ENCODE results near the gene OSBPL2.

The OSBPL2 gene

DNA sequence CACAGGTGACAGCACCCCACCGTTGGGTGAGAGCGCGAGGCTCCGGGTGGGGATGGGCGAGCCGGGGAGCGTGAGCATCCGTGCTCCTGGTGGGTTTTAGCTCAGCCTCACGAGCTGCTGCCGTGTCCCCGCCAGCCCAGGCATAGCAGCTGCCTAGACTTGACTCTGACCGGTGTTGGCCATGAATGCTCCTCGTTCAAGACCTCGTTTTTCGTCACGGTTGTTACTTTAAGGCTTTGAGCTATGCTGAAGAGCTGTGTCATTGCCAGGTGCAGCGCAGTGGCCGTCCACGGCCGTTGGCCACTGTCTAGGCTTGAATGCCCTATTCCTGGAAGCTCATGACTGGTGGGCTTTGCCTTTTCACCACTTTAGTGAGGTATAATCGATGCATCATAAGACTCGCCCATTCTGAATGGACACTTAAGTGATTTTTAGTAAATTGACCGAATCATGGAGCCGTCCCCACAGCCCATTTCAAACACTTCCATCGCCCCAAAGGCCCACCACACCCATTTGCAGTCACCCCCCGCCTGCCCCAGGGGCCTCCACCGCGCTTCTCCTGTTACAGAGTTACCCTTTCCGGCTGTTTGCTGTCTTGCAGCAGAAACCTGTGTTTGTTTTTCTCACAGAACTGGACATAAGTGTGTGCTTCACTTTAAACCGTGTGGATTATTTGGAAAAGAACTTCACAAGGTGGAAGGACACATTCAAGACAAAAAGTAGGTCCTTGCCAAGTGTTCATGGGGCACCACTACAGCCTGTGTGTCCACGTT lies 43.0 kb downstream of the OSBPL2 start:
- no peak for TF ChIP-seq JUND (IDR thresholded peaks at IDR 0.05; ENCODE audit: low read depth)
- DNase-seq (ENCODE audit: low read depth in 1 of 2, low spot score in 1 of 2), result no peak
- in situ Hi-C loops (cut with HindIII; ENCODE audit: low pct_unique_long_range_greater_than_20kb, low sequenced_read_pairs), result no loop called here

DNA sequence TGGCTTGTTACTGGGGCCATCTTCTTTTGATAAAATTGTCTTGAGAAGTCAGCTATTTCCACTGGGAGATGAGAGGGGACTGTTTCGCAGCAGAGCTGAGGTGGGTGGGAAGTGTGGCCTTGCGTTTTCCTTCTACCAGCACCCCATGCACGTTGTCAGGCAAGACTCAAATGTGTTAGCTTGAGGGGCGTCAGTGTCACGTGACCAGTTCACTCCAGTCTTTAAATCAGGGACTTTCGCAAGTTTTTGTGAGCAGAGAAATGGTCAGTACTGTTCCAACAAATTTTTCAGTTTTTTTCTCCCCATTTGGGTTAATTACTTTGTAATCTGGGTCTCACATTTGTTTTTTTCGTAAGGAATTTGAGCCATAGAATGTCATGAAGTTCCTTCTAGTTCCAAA lies 43.8 kb downstream of the OSBPL2 start:
- in situ Hi-C loops (cut with HindIII; ENCODE audit: low pct_unique_long_range_greater_than_20kb, low sequenced_read_pairs), result no loop called here
- no peak for DNase-seq (ENCODE audit: low read depth in 1 of 2, low spot score in 1 of 2)
- no peak for TF ChIP-seq JUND (IDR thresholded peaks at IDR 0.05; ENCODE audit: low read depth)

DNA sequence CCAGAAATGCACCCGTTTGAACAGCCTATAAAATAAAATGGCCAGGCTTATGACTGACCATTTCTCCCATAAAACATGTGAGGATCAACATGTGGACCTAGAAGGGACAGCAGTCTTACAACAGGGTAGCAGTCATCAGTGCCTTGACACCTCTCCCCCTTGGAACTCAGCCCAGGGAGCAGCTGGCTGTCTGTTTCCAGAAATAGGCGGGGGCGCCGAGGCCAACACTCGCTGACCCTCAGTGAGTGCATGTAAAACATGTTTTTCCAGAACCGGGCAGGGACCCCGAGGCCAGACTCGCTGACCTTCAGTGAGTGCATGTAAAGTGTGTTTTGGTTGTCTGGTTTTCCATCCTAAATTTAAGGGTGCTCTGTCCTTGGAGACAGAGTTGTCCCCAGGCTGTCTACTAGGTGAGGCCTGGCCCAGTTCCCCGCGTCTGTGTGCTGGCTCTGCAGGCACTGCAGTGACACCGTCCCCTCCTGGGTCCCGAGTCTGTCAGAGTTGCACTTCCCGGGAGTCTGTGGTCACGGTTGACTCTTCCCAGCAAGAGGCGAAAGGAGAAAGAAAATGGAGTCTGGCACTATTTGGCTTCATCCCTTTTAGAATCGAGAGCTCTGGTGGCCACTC lies 44.7 kb downstream of the OSBPL2 start:
- DNase-seq (ENCODE audit: low read depth in 1 of 2, low spot score in 1 of 2), result no peak
- in situ Hi-C loops (cut with HindIII; ENCODE audit: low pct_unique_long_range_greater_than_20kb, low sequenced_read_pairs), result no loop called here
- no peak for TF ChIP-seq JUND (IDR thresholded peaks at IDR 0.05; ENCODE audit: low read depth)

DNA sequence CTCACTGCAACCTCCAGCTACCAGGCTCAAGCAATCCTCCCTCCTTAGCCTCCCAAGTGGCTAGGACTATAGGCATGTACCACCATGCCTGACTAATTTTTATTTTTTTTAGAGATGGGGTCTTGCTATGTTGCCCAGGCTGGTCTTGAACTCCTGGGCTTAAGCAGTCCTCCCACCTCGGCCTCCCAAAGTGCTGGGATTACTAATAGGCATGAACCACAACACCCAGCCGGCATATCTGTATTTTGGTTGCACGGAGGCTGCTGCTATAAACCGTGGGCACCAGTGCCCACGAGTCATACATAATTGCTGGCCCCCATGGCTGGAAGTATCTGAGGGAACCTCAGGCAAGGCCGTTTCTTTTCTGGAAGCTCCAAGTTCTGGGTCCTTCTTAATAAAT lies 46.1 kb downstream of the OSBPL2 start:
- in situ Hi-C loops (cut with HindIII; ENCODE audit: low pct_unique_long_range_greater_than_20kb, low sequenced_read_pairs), result no loop called here
- no peak for TF ChIP-seq JUND (IDR thresholded peaks at IDR 0.05; ENCODE audit: low read depth)

DNA sequence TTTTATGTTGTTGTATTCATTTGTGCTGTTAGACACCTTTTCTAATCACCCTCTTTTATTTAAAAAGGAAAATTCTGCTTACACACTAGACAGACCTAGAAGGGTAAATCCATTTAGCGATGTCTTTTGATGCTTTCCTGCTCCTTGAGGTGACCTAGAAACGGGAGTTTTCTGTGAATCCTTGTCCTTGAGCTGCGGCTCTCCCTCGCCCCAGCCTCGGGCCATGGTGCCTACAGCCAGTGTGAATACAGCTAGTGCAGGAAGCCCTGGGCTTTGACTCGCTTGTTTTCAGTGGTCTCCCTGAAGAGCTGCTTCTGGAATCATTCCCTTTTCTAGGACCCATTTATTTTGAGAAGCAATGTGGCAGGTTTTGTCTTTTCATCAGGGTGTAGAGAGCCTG lies 46.8 kb downstream of the OSBPL2 start:
- TF ChIP-seq JUND (IDR thresholded peaks at IDR 0.05; ENCODE audit: low read depth), result no peak
- no peak for DNase-seq (ENCODE audit: low read depth in 1 of 2, low spot score in 1 of 2)
- in situ Hi-C loops (cut with HindIII; ENCODE audit: low pct_unique_long_range_greater_than_20kb, low sequenced_read_pairs), result no loop called here

More for the DNA sequence above, 46.1 kb downstream of the OSBPL2 start:
- DNase-seq (ENCODE audit: low read depth in 1 of 2, low spot score in 1 of 2), result no peak

- no peak for DNase-seq (ENCODE audit: low read depth in 1 of 2, low spot score in 1 of 2)
- in situ Hi-C loops (cut with HindIII; ENCODE audit: low pct_unique_long_range_greater_than_20kb, low sequenced_read_pairs), result no loop called here
- no peak for TF ChIP-seq JUND (IDR thresholded peaks at IDR 0.05; ENCODE audit: low read depth)
Measured at GRCh38 chr20:62285722-62286121, 47.4 kb downstream of the OSBPL2 start.

DNA sequence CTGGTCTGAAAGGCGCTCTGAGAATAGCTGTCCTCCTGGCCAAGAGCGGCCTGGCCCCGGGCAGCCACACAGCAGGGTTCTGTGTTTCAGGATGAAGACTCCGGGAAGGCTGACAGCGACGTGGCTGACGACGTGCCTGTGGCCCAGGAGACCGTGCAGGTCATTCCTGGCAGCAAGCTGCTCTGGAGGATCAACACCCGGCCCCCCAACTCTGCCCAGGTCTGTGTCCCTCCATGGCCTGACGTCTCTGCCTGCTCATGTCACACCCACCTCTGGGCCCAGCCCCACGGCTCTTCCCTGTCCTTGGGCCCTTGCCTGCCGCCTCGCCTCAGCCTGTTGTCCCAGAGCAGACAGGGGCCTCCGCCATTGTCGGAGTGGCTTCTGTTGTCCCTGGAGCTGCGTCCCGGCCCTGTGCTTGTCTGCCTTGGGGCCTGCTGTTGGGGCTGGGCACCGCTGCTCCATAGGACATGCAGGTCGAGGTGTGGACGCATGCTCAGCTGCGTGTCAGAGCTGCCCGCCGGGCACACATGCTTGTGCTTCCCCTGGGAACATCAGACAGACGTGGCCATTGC lies 48.3 kb downstream of the OSBPL2 start:
- in situ Hi-C loops (cut with HindIII; ENCODE audit: low pct_unique_long_range_greater_than_20kb, low sequenced_read_pairs), result no loop called here
- no peak for DNase-seq (ENCODE audit: low read depth in 1 of 2, low spot score in 1 of 2)

GRCh38 chr20:62287129-62287528 lies 48.8 kb downstream of the OSBPL2 start:
- in situ Hi-C loops (cut with HindIII; ENCODE audit: low pct_unique_long_range_greater_than_20kb, low sequenced_read_pairs), result no loop called here
- no peak for TF ChIP-seq JUND (IDR thresholded peaks at IDR 0.05; ENCODE audit: low read depth)
- no peak for DNase-seq (ENCODE audit: low read depth in 1 of 2, low spot score in 1 of 2)

More for the DNA sequence above, 48.3 kb downstream of the OSBPL2 start:
- TF ChIP-seq JUND (IDR thresholded peaks at IDR 0.05; ENCODE audit: low read depth), result no peak

- no peak for TF ChIP-seq JUND (IDR thresholded peaks at IDR 0.05; ENCODE audit: low read depth)
- no peak for DNase-seq (ENCODE audit: low read depth in 1 of 2, low spot score in 1 of 2)
- in situ Hi-C loops (cut with HindIII; ENCODE audit: low pct_unique_long_range_greater_than_20kb, low sequenced_read_pairs), result no loop called here
Measured at GRCh38 chr20:62287759-62288534, 49.6 kb downstream of the OSBPL2 start.

- in situ Hi-C loops (cut with HindIII; ENCODE audit: low pct_unique_long_range_greater_than_20kb, low sequenced_read_pairs), result no loop called here
- no peak for TF ChIP-seq JUND (IDR thresholded peaks at IDR 0.05; ENCODE audit: low read depth)
- DNase-seq (ENCODE audit: low read depth in 1 of 2, low spot score in 1 of 2), result no peak
Measured at GRCh38 chr20:62288535-62289105, 50.3 kb downstream of the OSBPL2 start.

DNA sequence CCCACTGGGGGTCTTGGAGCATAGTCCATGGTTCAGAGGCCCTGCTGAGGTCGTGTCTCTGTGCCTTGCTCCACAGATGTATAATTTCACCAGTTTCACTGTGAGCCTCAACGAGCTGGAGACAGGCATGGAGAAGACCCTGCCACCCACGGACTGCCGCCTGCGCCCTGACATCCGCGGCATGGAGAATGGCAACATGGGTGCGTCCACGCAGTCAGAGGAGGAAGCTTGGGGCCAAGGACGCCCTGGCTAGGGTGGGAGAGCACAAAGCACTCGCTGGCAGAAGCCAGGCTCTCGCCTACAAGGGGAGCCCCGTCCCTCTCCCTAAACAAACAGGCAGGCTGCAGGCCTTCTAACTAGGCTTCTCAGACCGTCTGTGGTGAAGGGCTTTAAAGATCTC lies 50.8 kb downstream of the OSBPL2 start:
- no peak for DNase-seq (ENCODE audit: low read depth in 1 of 2, low spot score in 1 of 2)
- no peak for TF ChIP-seq JUND (IDR thresholded peaks at IDR 0.05; ENCODE audit: low read depth)
- in situ Hi-C loops (cut with HindIII; ENCODE audit: low pct_unique_long_range_greater_than_20kb, low sequenced_read_pairs), result no loop called here

DNA sequence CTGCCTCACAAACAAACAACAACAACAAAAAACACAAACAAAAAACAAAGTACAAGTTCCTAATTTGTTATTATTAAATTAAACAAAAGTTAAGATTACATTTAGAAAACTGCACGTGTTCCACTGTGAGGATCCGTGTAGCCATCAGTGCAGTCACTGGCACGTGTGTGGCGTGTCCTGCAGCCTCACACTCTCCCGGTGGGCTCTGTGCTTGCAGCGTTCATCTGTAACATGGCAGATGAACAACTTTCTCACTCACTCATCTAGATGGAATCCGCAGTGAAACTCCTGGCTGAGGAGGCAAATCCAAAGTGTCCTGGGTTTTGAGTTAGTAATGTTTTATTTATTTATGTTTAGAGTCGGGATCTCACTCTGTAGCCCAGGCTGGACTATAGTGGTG lies 51.6 kb downstream of the OSBPL2 start:
- DNase-seq (ENCODE audit: low read depth in 1 of 2, low spot score in 1 of 2), result no peak
- TF ChIP-seq JUND (IDR thresholded peaks at IDR 0.05; ENCODE audit: low read depth), result no peak
- in situ Hi-C loops (cut with HindIII; ENCODE audit: low pct_unique_long_range_greater_than_20kb, low sequenced_read_pairs), result no loop called here

Measured in T47D (cell line).